Activated T-cell treated with anti-CD3 and anti-CD28 coated beads for 1 hour (primary cell): Measurements from ENCODE around the gene AR.
"Not testable (repeated sequence)": the region's sequence is repeated elsewhere in the genome, so short reads cannot be mapped to it uniquely, and the experiment has no call there.

Experiments
- DNase-seq: peaks from one replicate; pipeline ENCODE4 v3.0.0-alpha.2; 2020; ENCODE audit warnings: low read depth

The AR gene

DNA sequence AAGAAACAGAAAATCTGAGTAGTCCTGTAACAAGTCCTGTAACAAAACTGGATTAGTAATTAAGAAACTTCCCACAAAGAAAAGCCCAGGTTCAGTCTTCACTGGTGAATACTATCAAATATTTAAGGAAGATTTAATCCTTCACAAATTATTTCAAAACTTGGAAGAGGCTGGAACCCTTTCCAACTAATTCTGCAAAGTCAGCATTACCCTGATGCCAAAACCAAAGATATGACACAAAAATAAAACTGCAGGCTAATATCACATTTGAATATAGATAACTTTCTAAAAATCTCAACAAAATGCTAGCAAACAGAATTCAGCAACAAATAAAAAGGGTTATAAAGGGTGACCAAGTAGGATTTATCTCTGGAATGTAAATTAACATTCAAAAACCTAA lies 80.5 kb downstream of the AR start:
- DNase-seq, result no peak

DNA sequence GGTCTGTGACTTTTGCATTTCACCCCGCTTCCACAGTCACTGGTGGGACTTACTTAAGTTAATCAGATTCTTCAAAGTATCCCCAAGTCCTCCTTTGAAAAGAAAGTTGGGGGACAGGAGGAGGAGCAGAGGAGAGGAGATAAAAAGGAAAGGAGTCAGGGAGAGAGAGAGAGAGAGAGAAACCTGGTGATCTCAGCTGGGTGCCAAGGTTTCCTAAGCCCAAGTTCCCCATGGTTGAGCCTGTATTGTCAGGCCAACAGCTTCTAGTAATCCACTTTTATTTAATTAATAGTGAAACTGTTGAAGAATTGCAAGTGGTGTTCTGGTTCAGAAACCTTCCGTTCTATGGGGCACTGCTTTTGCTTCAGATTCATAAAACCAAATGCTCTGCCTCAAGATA lies 91.6 kb downstream of the AR start:
- no peak for DNase-seq

DNA sequence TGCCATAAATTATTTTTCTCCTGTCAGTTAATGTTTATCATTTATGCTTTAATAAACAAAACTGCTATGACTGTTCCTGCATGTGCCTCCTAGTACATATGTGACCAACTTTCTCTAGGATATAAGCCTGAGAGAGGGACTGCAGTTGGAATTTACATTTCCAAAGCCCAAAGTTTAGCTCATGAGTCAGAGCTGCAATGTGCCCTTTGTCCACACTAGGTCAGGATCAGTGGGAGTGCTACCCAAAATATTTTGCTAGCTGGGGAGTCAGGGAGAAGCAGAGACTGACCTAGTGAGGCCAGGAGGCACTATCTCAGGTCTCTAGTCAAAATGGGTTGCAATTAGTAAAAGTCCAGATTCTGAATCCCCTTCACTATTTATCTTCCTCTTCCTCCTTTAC lies 92.7 kb downstream of the AR start:
- no peak for DNase-seq

DNA sequence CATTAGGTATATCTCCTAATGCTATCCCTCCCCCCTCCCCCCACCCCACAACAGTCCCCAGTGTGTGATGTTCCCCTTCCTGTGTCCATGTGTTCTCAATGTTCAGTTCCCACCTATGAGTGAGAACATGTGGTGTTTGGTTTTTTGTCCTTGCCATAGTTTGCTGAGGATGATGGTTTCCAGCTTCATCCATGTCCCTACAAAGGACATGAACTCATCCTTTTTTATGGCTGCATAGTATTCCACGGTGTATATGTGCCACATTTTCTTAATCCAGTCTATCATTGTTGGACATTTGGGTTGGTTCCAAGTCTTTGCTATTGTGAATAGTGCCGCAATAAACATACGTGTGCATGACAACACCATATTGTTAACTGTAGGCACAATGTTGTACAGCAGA lies 93.5 kb downstream of the AR start:
- not testable (repeated sequence) for DNase-seq

DNA sequence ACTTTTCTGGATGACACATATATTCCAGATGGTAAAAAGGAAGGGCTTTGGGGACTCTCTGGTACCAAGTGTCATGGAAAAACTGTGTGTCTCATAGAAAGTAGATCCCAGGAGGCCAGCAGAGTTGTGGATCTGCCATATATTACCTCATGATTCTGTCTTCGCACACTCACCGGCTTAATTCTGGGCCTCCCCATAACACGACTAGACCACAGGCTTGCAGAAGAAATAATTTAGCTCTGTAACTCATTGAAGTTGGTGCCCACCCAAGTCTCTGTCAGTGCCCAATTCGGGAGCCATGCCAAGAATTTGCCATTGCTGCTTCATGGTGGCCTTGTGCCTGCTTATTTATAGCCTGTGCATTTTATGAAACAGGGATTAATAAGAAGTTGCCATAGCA lies 104.5 kb downstream of the AR start:
- no peak for DNase-seq

DNA sequence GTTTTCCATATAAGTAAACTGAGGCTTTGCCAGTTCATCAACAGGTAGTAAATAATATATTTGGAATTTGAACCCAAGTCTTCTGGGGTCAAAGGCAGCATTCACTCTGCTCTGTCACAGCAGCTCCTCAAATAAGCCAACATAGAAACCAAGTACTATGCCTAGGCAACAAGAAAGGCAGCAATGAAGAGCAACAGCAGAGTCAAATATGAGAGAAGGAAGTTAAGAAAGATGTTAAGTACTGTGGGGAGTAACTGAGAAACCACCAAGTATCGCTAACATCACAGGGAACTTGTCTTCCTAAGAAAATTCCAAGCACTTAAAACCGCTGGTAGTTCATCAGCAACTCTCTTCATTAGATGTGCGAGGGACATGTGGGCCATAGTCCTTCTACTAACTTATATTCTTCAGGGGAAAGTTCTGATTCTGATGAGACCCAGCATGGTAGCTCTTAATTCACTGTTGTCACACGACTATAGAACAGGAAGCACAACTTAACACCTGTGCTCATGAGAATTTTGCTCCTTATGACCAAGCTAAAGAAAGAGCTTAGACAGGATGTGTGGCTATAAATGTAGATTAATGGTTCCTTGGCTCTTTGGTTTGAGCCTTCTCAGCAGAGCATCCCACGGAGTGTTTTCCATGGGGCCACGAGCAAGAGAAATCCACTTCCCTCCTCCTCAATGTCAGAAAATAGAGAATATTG lies 107.8 kb downstream of the AR start:
- DNase-seq, result no peak

DNA sequence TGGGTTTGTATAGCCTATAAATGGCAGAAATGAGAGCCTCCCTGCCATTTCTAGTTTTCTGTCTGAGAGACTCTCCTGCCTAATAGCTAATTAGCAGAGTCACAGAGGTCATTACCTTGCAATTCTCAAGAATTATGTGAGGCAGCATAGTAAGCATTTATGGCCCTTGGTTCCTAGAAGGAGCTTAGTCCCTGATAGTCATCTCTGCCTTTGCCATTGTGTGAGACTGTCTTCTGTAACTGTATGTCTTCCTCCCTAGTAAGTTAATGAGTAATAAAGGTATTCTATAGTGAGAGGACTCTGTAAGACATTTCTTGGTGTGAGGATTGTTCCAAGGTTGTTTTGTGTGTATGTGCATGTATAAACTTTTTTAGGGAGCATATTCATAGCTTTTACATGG lies 108.7 kb downstream of the AR start:
- DNase-seq, result no peak

DNA sequence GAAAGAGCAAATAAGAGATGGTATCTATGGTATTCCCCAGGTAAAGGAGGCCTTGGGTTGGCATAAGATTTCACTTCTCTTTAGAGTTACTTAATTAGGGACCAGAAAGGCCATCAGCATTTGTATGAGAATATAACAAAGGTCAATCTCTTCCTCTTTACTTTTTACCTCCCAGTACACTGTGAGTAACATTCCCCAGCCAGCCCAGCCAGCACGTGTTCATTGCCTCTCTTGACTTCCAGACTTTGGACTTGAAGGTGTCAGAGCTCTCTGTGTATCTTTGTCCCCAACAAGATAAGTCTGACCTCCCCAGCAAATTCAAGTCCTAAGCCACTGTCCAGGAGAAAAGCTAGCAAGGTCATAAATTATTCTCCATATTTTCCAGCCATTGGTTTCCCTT lies 110.5 kb downstream of the AR start:
- DNase-seq, result no peak

DNA sequence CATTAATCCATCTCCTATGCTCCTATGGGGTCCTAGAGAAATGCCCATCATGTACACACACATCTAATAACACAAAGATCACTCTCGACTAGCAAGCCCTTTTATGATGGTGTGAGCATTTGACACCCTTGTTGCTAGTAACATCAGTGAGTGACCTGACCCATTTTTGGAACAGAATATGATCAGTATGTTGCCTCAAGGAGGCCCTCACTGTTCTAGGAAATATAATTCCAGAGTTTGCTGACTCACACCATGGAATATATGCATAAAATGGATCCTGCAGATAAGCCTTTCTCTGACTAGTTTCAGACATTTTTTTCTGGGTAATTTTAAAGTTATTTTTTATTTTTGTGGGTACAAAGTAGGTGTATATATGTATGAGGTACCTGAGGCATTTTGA lies 121.8 kb downstream of the AR start:
- no peak for DNase-seq

DNA sequence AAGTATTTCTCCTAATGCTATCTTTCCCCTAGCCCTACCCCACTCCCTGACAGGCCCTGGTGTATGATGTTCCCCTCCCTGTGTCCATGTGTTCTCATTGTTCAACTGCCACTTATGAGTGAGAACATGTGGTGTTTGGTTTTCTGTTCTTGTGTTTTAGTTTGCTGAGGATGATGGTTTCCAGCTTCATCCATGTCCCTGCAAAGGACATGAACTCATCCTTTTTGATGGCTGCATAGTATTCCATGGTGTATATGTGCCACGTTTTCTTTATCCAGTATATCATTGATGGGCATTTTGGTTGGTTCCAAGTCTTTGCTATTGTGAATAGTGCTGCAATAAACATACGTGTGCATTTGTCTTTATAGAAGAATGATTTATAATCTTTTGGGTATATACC lies 126.9 kb downstream of the AR start:
- not testable (repeated sequence) for DNase-seq

DNA sequence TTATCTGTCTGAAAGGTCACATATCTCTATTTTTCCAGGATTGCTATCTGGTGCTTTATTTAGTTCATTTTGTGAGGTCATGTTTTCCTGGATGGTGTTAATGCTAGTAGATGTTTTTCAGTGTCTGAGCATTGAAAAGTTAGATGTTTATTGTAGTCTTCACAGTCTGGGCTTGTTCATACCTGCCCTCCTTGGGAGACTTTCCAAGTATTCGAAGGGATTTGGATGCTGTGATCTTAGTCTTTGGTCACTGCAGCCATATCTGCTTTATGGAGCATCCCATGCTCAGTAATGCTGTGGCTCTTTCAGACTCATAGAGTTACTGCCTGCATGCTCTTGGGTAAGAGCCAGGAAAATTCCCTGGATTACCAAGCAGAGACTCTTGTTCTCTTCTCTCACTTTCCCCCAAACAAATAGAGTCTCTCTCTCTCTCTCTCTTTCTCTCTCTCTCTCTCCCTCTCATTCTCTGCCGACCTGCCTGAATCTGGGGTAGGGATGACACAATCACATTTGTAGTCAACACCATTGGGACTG lies 130.0 kb downstream of the AR start:
- no peak for DNase-seq

DNA sequence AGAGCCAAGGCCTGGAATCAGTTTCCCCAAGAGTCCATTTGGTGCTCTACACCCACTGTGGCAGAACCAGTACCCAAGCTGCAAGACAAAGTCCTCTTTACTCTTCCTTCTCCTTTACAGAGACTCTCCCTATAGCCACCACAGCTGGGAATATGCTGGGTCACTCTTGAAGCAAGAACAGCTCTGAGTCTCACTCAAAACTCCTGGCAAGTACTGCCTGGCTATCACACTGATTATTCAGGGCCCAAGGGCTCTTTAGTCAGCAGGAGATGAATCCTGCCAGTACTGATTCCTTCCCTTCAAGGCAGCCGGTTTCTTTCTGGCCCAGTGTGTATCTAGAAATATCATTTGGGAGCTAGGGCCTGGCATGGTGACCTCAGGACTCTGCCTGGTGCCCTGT lies 130.9 kb downstream of the AR start:
- no peak for DNase-seq

DNA sequence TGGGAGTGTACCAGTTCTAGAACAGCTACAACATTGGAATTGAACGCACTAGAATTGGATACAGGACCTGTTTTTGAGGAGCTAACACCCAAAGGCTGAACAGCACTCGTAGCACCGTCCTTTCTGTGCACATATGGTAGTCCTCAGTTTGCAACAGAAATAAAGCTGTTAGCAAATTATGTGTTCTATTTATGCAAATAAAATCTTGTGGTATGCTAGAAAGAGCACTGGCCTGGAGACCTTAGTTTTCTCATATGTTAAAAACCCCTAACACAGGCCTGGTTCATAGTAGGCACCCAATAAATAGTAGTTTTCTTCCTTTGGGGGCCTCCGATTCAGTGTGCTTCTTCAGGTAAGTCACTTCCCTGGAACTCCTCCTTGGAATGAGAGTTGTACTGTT lies 140.3 kb downstream of the AR start:
- no peak for DNase-seq

DNA sequence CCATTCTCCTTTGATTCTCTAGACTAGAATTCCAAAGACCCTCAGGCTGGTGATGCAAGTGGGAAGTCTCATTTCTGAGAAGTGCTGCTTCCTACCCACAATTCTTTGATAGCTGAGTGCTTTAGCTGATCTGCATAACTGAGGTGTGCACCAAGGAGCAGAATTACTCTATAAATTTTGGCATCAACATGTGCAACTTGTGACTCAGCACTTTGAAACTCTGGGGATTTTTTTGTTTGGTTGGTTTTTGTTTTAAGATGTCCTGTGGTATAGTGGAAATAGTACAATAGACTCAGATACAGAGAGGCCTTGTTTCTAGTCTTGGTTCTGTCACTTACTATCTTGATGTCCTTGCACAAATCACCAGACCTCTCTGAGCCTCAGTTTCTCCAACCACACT lies 148.4 kb downstream of the AR start:
- DNase-seq, result no peak

DNA sequence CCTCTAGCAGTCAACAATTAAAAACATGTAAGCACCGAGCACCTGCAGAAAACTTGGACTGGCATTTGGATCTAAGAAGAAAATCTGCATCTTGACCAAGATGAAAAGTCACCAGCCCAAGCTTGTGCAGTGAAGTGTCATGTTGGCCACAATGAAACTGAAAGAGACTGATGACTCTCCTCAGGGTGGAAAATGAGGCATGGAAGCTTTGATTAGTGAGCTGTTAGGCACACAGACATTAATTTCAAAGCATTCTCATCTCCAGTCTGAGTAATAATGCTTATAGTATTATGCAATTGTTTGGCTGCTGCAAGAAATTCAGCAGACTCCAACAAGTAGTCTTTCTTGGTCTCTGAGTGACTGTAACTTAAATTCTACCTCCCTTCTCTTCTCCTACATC lies 150.1 kb downstream of the AR start:
- DNase-seq, result no peak

DNA sequence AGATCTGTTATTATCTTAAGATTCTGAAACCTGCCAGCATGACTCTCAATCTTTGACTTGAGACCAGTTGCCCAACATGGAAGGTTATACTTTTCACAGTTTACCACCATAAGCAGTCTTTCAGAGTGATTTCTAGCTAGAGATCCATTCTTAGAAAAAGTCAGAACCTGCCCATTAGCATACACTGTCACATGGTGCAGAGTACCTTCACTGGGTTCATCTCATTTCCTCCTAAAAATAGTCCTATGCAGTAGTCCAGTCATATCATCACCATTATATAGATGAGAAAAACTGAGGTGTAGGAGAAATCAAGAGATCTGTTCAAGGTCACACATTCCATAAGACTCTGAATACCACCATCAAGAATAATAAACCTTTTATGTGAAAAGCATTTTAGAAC lies 153.6 kb downstream of the AR start:
- DNase-seq, result no peak

DNA sequence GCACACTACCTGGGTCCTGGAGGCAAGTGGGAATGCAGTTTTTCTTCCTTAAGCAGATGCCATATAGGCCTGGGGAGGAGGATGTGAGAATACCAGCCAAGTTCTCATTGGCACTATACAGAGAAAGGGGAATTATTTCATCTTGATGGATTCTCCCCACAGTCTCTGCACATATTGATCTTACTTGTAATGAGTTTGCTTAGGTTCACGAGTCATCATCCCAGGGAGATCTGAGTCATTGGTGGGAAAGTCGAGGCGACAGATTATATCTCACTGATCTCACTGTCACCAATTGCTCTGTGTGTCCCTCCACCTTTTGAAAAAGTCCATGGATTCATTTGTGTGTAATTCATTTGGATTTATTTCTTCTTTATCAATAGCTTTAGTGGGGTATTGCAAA lies 156.8 kb downstream of the AR start:
- no peak for DNase-seq

DNA sequence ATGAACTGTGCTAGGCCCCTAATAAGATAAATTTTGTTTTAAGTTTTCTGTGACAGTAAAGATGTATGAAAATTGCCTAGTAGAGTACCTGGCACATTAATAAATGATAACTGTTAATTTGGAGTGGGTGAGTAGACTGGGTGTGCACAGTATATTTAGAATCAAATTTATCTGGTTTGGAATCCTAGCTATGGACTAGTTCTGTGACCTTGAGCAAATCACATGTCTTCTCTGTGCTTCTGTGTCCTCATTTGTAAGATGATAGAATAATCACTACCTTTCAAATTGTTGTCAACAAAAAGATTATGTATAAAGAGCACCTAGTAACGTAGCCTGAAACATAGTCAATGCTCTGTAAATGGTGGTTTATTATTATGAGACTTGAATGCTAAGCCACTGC lies 170.2 kb downstream of the AR start:
- no peak for DNase-seq

DNA sequence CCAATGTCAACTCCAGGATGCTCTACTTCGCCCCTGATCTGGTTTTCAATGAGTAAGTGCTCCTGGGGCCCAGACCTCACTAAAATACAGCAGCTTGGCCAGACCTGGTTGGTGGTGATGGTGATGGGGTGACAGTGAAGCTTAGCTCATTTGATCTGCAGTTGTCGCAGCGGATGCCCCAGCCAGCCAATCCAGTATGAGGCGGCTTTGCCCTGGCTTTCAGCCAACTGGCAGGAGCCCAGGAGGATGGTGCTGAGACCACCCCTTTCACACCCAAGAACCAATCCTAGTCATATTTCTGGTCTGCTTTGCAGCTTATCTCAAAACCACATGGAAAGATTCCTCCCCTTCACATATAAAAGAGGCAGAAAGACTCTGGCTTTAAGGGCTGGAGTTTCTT lies 173.8 kb downstream of the AR start:
- DNase-seq, result no peak

DNA sequence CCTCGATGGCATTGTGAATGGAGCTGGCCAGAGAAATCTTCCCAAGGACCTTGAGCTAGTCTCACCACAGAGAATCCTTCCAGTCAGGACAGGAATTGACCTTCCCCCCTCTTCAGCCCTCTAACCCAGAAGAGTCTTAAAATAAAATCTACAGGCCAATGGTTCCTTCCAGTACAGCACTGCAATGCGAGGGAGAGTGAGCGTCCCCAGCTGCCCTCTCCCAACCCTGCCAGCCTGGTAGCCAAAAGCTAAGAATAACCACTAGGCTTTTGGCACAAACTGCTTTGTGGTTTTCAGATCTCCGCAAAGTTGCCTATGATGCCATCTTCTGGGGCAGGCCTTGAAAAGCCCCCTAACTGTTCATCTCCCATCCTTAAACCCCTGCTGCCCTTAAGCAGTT lies 175.1 kb downstream of the AR start:
- DNase-seq, result no peak

DNA sequence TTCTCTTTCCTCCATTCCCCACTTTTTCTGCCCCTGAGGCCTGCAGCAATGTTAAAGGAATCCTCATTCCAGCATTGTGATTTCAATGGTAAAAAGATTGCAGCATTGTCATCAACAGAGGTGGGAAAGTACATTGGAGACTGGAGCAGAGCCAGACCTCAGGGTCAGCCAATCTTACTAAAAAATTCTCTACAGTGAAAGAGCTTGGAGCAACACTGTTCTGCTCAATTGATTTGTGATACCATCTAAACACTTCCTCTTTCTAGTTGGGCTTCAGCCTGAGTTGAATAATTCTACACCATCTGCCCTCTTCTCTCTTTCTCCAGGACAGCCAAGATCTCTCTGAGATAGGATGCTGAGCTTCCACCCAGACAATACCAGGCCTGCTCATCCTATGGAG lies 176.5 kb downstream of the AR start:
- DNase-seq, result no peak

DNA sequence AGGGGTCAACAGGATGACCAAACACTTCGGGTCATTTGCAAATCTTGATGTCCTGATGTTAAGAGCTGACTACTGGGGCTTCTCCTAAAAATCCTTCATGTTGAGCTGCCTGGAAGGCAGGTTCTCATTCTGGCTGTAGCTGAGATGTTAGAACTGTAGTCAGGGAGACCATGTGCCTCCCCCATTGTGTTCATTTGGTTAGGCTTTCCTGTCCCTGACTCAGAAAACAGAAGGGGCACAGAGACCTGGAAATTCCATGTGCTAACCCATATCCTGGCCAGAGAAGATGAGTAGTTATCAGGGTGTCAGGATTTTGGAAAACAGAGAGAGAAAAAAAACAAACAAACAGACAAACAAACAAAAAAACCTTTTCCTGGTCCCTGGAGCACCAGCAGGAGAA lies 177.5 kb downstream of the AR start:
- DNase-seq, result no peak

DNA sequence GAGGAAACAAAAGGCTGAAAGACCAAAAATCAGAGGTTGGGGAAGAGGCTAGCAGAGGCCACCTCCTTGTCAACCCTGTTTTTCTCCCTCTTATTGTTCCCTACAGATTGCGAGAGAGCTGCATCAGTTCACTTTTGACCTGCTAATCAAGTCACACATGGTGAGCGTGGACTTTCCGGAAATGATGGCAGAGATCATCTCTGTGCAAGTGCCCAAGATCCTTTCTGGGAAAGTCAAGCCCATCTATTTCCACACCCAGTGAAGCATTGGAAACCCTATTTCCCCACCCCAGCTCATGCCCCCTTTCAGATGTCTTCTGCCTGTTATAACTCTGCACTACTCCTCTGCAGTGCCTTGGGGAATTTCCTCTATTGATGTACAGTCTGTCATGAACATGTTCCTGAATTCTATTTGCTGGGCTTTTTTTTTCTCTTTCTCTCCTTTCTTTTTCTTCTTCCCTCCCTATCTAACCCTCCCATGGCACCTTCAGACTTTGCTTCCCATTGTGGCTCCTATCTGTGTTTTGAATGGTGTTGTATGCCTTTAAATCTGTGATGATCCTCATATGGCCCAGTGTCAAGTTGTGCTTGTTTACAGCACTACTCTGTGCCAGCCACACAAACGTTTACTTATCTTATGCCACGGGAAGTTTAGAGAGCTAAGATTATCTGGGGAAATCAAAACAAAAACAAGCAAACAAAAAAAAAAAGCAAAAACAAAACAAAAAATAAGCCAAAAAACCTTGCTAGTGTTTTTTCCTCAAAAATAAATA lies 179.9 kb downstream of the AR start:
- no peak for DNase-seq
